Measurements from ENCODE around the gene MSRB1.
"Not testable (repeated sequence)": the region's sequence is repeated elsewhere in the genome, so short reads cannot be mapped to it uniquely, and the experiment has no call there.

MSRB1 gene

DNA sequence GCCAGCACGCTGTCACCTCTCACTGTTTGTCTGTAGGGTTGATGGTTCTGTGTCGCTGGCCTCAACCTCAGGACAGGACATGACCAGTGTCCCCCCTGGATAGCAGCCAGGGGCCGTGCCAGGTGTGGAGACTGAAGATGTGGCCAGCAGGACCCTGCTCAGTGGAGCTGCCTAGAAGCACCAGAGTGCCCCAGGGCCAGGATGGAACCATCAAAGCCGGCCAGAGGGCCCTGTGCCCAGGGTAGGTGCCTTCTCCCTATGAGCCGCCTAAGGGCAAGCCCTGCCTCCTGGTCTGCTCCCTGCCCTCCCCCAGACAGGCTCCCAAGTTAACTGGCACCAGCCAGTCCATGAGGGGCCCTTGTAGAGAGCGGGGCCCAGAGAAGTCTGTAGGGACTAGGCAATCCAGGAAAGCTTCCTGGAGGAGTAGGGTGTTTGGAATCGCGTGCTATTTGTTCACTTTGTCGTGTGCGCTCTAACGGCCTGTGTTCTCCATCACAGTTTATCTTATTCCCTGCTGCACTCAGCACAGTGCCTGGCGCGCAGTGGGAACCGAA is 15.8 kb upstream of the MSRB1 start:
- H3K27me3 ChIP-seq = no peaks in the 10 kb centered on the region
- H3K4me1 ChIP-seq = no peaks in the 10 kb centered on the region
- no peak for TF ChIP-seq CTCF (IDR thresholded peaks at IDR 0.05; ENCODE audit: low read depth, low read length)
- peak overlapping the region; percentile 86 for H3K4me3 ChIP-seq (ENCODE audit: low read depth, low read length)
- H3K36me3 ChIP-seq = peaks cover 28% of the 10 kb centered on the region
- no peaks in the 10 kb centered on the region for H3K9me3 ChIP-seq
- DNase-seq = peak; percentile 16

DNA sequence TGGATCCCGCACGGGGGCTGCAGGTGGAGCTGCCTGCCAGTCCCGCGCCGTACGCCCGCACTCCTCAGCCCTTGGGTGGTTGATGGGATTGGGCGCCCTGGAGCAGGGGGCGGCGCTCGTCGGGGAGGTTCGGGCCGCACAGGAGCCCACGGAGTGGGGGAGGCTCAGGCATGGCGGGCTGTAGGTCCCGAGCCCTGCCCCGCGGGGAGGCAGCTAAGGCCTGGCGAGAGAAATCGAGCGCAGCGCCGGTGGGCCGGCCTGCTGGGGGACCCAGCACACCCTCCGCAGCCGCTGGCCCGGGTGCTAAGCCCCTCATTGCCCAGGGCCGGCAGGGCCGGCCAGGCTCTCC is 15.1 kb upstream of the MSRB1 start:
- not testable (repeated sequence) for H3K4me3 ChIP-seq (ENCODE audit: low read depth, low read length); H3K9me3 ChIP-seq; H3K4me1 ChIP-seq; H3K27me3 ChIP-seq; DNase-seq
- peaks cover 21% of the 10 kb centered on the region for H3K36me3 ChIP-seq

DNA sequence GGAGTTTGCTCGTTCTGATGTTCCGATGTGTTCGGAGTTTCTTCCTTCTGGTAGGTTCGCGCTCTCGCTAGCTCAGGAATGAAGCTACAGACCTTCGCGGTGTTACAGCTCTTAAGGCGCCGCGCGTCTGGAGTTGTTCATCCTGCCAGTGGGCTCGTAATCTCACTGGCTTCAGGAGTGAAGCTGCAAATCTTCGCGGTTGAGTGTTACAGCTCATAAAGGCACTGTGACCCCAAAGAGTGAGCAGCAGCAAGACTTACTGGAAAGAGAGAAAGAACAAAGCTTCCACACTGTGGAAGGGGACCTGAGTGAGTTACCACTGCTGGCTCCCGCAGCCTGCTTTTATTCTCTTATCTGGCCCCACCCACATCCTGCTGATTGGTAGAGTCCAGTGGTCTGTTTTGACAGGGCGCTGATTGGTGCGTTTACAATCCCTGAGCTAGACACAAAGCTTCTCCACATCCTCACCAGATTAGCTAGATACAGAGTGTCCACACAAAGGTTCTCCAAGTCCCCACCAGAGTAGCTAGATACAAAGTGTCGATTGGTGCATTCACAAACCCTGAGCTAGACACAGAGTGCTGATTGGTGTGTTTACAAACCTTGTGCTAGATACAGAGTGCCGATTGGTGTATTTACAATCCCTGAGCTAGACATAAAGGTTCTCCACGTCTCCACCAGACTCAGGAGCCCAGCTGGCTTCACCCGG is 14.6 kb upstream of the MSRB1 start:
- peaks cover 16% of the 10 kb centered on the region for H3K36me3 ChIP-seq
- H3K27me3 ChIP-seq; DNase-seq; H3K4me3 ChIP-seq (ENCODE audit: low read depth, low read length); H3K4me1 ChIP-seq; H3K9me3 ChIP-seq: not testable (repeated sequence)

DNA sequence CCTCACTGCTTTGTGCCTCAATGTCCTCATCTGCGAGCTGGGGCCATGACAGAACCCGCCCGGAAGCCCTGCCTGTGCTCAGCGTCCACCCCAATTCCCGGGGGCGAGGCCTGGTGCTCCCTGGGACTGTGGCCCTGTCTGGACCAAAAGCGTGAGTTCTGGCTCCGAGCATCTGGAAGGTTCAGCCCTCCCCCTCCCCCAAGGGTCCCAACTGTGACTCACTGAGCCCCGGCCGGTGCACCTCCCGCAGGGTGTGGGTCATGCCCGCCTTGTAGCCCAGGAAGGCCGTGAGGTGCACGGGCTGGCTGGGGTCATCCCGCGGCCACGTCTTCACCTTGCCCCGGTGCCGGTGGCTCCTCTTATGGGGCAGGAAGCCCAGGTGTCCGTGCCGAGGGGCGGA is 10.7 kb upstream of the MSRB1 start:
- Histone ChIP-seq H3K4me3 (ENCODE audit: low read depth, low read length) (no peak overlapping the region), H3K4me1 (no peaks in the 10 kb centered on the region), H3K27me3 (no peaks in the 10 kb centered on the region), H3K36me3 (no peaks in the 10 kb centered on the region), H3K9me3 (no peaks in the 10 kb centered on the region)
- no peak for TF ChIP-seq CTCF (IDR thresholded peaks at IDR 0.05; ENCODE audit: low read depth, low read length)
- no peak for DNase-seq

DNA sequence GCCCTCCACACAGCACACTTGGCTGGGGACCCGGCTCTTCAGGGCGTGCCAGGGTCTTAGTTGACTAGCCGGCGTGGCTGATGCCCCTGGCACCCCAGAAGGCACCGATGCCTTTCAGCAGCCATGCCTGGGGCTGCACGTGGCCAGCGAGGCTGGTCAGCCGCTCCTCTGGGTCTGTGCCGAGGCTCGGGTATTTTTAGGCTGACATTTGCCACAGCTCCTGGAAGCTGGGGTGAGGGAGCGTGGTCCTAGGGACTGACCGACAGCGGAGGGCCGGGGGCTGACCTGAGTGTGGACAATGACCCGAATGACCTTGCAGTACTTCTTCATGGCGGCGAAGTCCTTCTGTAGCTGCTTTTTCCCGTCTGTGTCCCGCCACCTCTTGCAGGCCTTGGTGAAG is 7.6 kb upstream of the MSRB1 start:
- H3K27me3 ChIP-seq = no peaks in the 10 kb centered on the region
- H3K9me3 ChIP-seq = no peaks in the 10 kb centered on the region
- DNase-seq = no peak
- no peaks in the 10 kb centered on the region for H3K36me3 ChIP-seq
- H3K4me3 ChIP-seq (ENCODE audit: low read depth, low read length) = no peak overlapping the region
- no peak for TF ChIP-seq CTCF (IDR thresholded peaks at IDR 0.05; ENCODE audit: low read depth, low read length)
- H3K4me1 ChIP-seq = no peaks in the 10 kb centered on the region

DNA sequence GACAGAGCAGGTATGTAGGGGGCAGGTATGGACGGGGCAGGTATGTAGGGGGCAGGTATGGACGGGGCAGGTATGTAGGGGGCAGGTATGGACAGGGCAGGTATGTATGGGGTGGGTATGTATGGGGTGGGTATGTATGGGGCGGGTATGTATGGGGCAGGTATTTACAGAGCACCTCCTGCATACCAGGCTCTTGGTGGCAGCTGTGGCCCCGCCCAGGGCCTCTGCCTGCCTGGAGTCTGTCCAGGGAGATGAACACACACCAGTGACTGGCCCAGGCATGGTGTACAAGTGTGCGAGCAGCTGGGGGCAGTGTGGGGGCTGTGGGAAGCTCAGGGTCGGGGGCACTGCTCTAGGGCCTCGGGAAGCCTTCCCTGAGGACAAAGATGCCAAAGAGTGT is 7.0 kb upstream of the MSRB1 start:
- Histone ChIP-seq H3K27me3 (no peaks in the 10 kb centered on the region), H3K4me3 (ENCODE audit: low read depth, low read length) (no peak overlapping the region), H3K4me1 (no peaks in the 10 kb centered on the region), H3K9me3 (no peaks in the 10 kb centered on the region), H3K36me3 (no peaks in the 10 kb centered on the region)
- no peak for TF ChIP-seq CTCF (IDR thresholded peaks at IDR 0.05; ENCODE audit: low read depth, low read length)
- no peak for DNase-seq

DNA sequence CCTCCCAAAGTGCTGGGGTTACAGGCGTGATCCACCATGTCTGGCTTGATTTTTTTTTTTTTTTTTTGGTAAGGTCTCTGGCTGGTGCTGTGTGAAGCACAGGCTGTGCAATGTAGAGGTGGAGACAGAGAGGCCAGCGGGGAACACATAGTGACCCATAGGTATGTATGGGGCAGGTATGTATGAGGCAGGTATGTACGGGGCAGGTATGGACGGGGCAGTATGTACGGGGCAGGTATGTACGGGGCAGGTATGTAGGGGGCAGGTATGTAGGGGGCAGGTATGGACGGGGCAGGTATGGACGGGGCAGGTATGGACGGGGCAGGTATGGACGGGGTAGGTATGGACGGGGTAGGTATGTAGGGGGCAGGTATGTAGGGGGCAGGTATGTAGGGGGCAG is 6.5 kb upstream of the MSRB1 start:
- no peaks in the 10 kb centered on the region for H3K9me3 ChIP-seq
- no peak for TF ChIP-seq CTCF (IDR thresholded peaks at IDR 0.05; ENCODE audit: low read depth, low read length)
- no peak for DNase-seq
- H3K27me3 ChIP-seq = no peaks in the 10 kb centered on the region
- no peaks in the 10 kb centered on the region for H3K4me1 ChIP-seq
- no peak overlapping the region for H3K4me3 ChIP-seq (ENCODE audit: low read depth, low read length)
- no peaks in the 10 kb centered on the region for H3K36me3 ChIP-seq
